COLO829 (cell line): ENCODE measurements around the gene NSUN2.

Source experiments
- DNase-seq: peaks from one replicate; pipeline ENCODE4 v3.0.0; 2012; ENCODE audit warnings: low spot score

The NSUN2 gene

GRCh38 chr5:6644794-6645241 lies 12.0 kb upstream of the NSUN2 start:
- no peak for DNase-seq

- no peak for DNase-seq
Observed at GRCh38 chr5:6642655-6643054, 9.8 kb upstream of the NSUN2 start.

GRCh38 chr5:6638236-6638635 lies 5.4 kb upstream of the NSUN2 start:
- no peak for DNase-seq

GRCh38 chr5:6637590-6637989 lies 4.7 kb upstream of the NSUN2 start:
- no peak for DNase-seq

GRCh38 chr5:6637022-6637421 lies 4.2 kb upstream of the NSUN2 start:
- no peak for DNase-seq

- no peak for DNase-seq
Observed at GRCh38 chr5:6636293-6636692, 3.4 kb upstream of the NSUN2 start.

GRCh38 chr5:6634788-6635430 lies 2.1 kb upstream of the NSUN2 start:
- no peak for DNase-seq

GRCh38 chr5:6634306-6634705 lies 1.5 kb upstream of the NSUN2 start:
- DNase-seq = no peak

GRCh38 chr5:6633469-6634245 lies 813 bp upstream of the NSUN2 start:
- no peak for DNase-seq

GRCh38 chr5:6632324-6632887 lies 438 bp downstream of the NSUN2 start:
- no peak for DNase-seq

GRCh38 chr5:6631441-6631840 lies 1.4 kb downstream of the NSUN2 start:
- no peak for DNase-seq

GRCh38 chr5:6626508-6626907 lies 6.3 kb downstream of the NSUN2 start:
- DNase-seq = no peak

- no peak for DNase-seq
Observed at GRCh38 chr5:6623941-6624340, 8.9 kb downstream of the NSUN2 start.

GRCh38 chr5:6623228-6623627 lies 9.6 kb downstream of the NSUN2 start:
- no peak for DNase-seq

GRCh38 chr5:6616632-6617031 lies 16.2 kb downstream of the NSUN2 start:
- no peak for DNase-seq

GRCh38 chr5:6615034-6615815 lies 17.6 kb downstream of the NSUN2 start:
- no peak for DNase-seq

- no peak for DNase-seq
Observed at GRCh38 chr5:6611334-6612256, 21.2 kb downstream of the NSUN2 start.

GRCh38 chr5:6608016-6608415 lies 24.8 kb downstream of the NSUN2 start:
- DNase-seq = no peak

- no peak for DNase-seq
Observed at GRCh38 chr5:6607559-6607936, 25.3 kb downstream of the NSUN2 start.

- no peak for DNase-seq
Observed at GRCh38 chr5:6606884-6607558, 25.8 kb downstream of the NSUN2 start.

- DNase-seq = no peak
Observed at GRCh38 chr5:6604946-6605345, 27.9 kb downstream of the NSUN2 start.
